HepG2 (cell line): ENCODE measurements around the gene SPAAR. TPM values are rescaled to one million over a fixed set of nuclear protein-coding genes. Genes with fewer than 3 reads are reported as not detected.

Experiments
- ATAC-seq: fragments of 200-7000 bp; cut with Tn5 transposase; 3 replicates; pipeline ENCODE4 v1.9.1; 2020; ENCODE audit warnings: mild to moderate bottlenecking, moderate library complexity
- BruUV-seq: library from RNA; stranded (reverse); fragments of 400-500 nt; replicated peaks from 2 replicates; lab custom pipeline; 2021; lab: Mats Ljungman, UMichigan
- CTCF ChIA-PET: fragments of 300-600 bp; formaldehyde crosslinking; extraction: SDS; loops from one replicate; lab custom pipeline; 2021; ENCODE audit warnings: low total read pairs, inconsistent platforms, low intra/inter-chr PET ratio; lab: Yijun Ruan, JAX
- POLR2A ChIA-PET: fragments of 350-600 bp; sonication (Branson Sonifier 250); formaldehyde crosslinking; loops from one replicate; lab custom pipeline; 2020; ENCODE audit warnings: antibody characterized with exemption, inconsistent platforms; lab: Yijun Ruan, JAX
- DNase-seq: peaks from one replicate; pipeline ENCODE4 v3.0.0-alpha.2; 2015; ENCODE audit warnings: low spot score
- FAIRE-seq: peaks from 3 replicates; lab custom pipeline; 2011; peaks lifted over from hg19 to GRCh38; lab: Jason Lieb, UNC
- H2AFZ ChIP-seq: one replicate; pipeline ENCODE4 v1.6.1; 2011; ENCODE audit warnings: low read length, inconsistent platforms
- H3K27ac ChIP-seq: fragments of 300-600 bp; 3 replicates; pipeline ENCODE4 v1.8.0; 2011; ENCODE audit warnings: mixed run types, mild to moderate bottlenecking, mixed read lengths, low read length, inconsistent platforms; ENCODE audit not compliant: insufficient read depth; ENCODE audit errors: extremely low read length
- H3K27me3 ChIP-seq, 2 experiments: fragments of 200-600 bp in 1 of 2; 2 replicates in 1 of 2; 3 replicates in 1 of 2; pipeline versions ENCODE4 v1.6.0 to v1.8.0; 2011; ENCODE audit warnings: low read length in 2 of 2, mild to moderate bottlenecking in 2 of 2, moderate library complexity in 2 of 2, inconsistent platforms in 1 of 2; ENCODE audit not compliant: insufficient read depth in 2 of 2, control insufficient read depth in 1 of 2
- H3K36me3 ChIP-seq, 2 experiments: fragments of 200-600 bp in 1 of 2; replicated peaks in 1 of 2; 2 replicates in 1 of 2; 3 replicates in 1 of 2; pipeline versions ENCODE4 v1.5.1 to v1.8.0; 2011; ENCODE audit warnings: low read length in 2 of 2, inconsistent platforms in 1 of 2; ENCODE audit not compliant: insufficient read depth in 2 of 2, control insufficient read depth in 1 of 2
- H3K4me1 ChIP-seq: 2 replicates; pipeline ENCODE4 v1.5.1; 2012; ENCODE audit warnings: low read length, inconsistent platforms; ENCODE audit not compliant: insufficient read depth
- H3K4me2 ChIP-seq: 2 replicates; pipeline ENCODE4 v1.6.0; 2011; ENCODE audit warnings: low read depth, low read length, inconsistent platforms
- H3K4me3 ChIP-seq, 3 experiments: fragments of 200-600 bp in 1 of 3; sonication (generic), shearing (Covaris generic) in 1 of 3; replicated peaks in 1 of 3; 2 replicates each; pipeline ENCODE4 v1.5.1; 2011 to 2016; ENCODE audit warnings: low read length in 3 of 3, inconsistent platforms in 2 of 3, low read depth in 2 of 3, mild to moderate bottlenecking in 2 of 3, control low read depth in 1 of 3, mixed read lengths in 1 of 3; ENCODE audit not compliant: insufficient read depth in 1 of 3
- H3K79me2 ChIP-seq: one replicate; pipeline ENCODE4 v1.6.1; 2011; ENCODE audit warnings: low read length, inconsistent platforms; ENCODE audit not compliant: insufficient read depth
- H3K9ac ChIP-seq: 2 replicates; pipeline ENCODE4 v1.6.0; 2011; ENCODE audit warnings: mild to moderate bottlenecking, low read depth, low read length, inconsistent platforms; ENCODE audit not compliant: insufficient read depth
- H3K9me3 ChIP-seq: 2 replicates; pipeline ENCODE4 v1.5.1; 2012; ENCODE audit warnings: mild to moderate bottlenecking, low read length
- H4K20me1 ChIP-seq: 2 replicates; pipeline ENCODE4 v1.6.0; 2011; ENCODE audit warnings: inconsistent platforms, mild to moderate bottlenecking, low read length, moderate library complexity; ENCODE audit not compliant: insufficient read depth
- CTCF ChIP-seq: sonication (generic); formaldehyde crosslinking; IDR thresholded peaks from 2 replicates; pipeline ENCODE4 v1.5.0; 2020; ENCODE audit warnings: mild to moderate bottlenecking, missing genetic modification reagents, moderate library complexity
- HNF4G ChIP-seq, 2 experiments: sonication (generic) in 1 of 2; formaldehyde crosslinking in 1 of 2; IDR thresholded peaks; 2 replicates each; pipeline versions ENCODE4 v1.4.0 to v1.6.1; 2011 to 2020; ENCODE audit warnings: borderline replicate concordance in 2 of 2, low read depth in 2 of 2, mild to moderate bottlenecking in 2 of 2, low read length in 1 of 2, missing genetic modification reagents in 1 of 2, moderate library complexity in 1 of 2
- KMT2A ChIP-seq: sonication (generic); formaldehyde crosslinking; IDR thresholded peaks from 2 replicates; pipeline ENCODE4 v1.4.0; 2020; ENCODE audit warnings: missing genetic modification reagents
- MYNN ChIP-seq: sonication (generic); formaldehyde crosslinking; IDR thresholded peaks from 2 replicates; pipeline ENCODE4 v1.4.0; 2020; ENCODE audit warnings: mild to moderate bottlenecking, low read depth, missing genetic modification reagents
- NFAT5 ChIP-seq: sonication (generic); formaldehyde crosslinking; IDR thresholded peaks from 2 replicates; pipeline ENCODE4 v1.4.0; 2020; ENCODE audit warnings: missing genetic modification reagents
- PLSCR1 ChIP-seq: sonication (generic); formaldehyde crosslinking; IDR thresholded peaks from 2 replicates; pipeline ENCODE4 v1.5.0; 2020; ENCODE audit warnings: missing genetic modification reagents, mild to moderate bottlenecking, borderline replicate concordance
- PRDM4 ChIP-seq: sonication (generic); formaldehyde crosslinking; IDR thresholded peaks from 2 replicates; pipeline ENCODE4 v1.9.0; 2021; ENCODE audit warnings: missing genetic modification reagents, borderline replicate concordance
- SATB2 ChIP-seq: sonication (generic); formaldehyde crosslinking; IDR thresholded peaks from 2 replicates; pipeline ENCODE4 v1.5.0; 2020; ENCODE audit warnings: missing genetic modification reagents
- SSRP1 ChIP-seq: IDR thresholded peaks from 2 replicates; pipeline ENCODE4 v1.6.1; 2016; ENCODE audit warnings: control low read depth
- TFAP4 ChIP-seq: sonication (generic); IDR thresholded peaks from 2 replicates; pipeline ENCODE4 v1.6.1; 2016; ENCODE audit warnings: low read depth, borderline replicate concordance
- ZFY ChIP-seq: sonication (generic); formaldehyde crosslinking; IDR thresholded peaks from 2 replicates; pipeline ENCODE4 v1.4.0; 2020; ENCODE audit warnings: missing genetic modification reagents
- ZNF12 ChIP-seq: sonication (generic); formaldehyde crosslinking; IDR thresholded peaks from 2 replicates; pipeline ENCODE4 v1.5.0; 2020; ENCODE audit warnings: missing genetic modification reagents
- ZNF672 ChIP-seq: sonication (generic); formaldehyde crosslinking; IDR thresholded peaks from 2 replicates; pipeline ENCODE4 v1.8.1; 2022; ENCODE audit warnings: missing genetic modification reagents
- WGBS: methylation state at CpG from one replicate; pipeline ENCODE4 v1.1.6; 2017; ENCODE audit warnings: low lambda C conversion rate; 5-methylcytosine and 5-hydroxymethylcytosine counted together
- in situ Hi-C: cut with HindIII; loops from 2 replicates; pipeline ENCODE4 v1.10.0; 2017; ENCODE audit warnings: low pct_unique_long_range_greater_than_20kb; ENCODE audit not compliant: extremely low pct_ligation_motif_present
- intact Hi-C: fragments of 100-400 bp; cut with micrococcal nuclease; formaldehyde crosslinking; loops from one replicate; pipeline ENCODE4 v1.10.0; 2022; ENCODE audit not compliant: unreplicated experiment
- polyA plus RNA-seq, 8 experiments: library from polyadenylated mRNA; depleted of rRNA in 3 of 8; stranded (reverse) in 7 of 8; unstranded in 1 of 8; fragments of >200 nt; fragmentation: Illumina TruSeq in 4 of 8; extraction: Trizol in 4 of 8; gene quantifications; 2 replicates each; pipeline versions ENCODE4 v1.2.1 to v1.2.3, GENCODE V29; 2011 to 2016; ENCODE audit warnings: low read depth in 4 of 8, missing spikeins in 1 of 8, mixed read lengths in 1 of 8; ENCODE audit not compliant: insufficient read depth in 1 of 8
- total RNA-seq, 5 experiments: library from RNA; depleted of rRNA; stranded (reverse); fragments of >200 nt; fragmentation: Illumina TruSeq; extraction: Trizol; gene quantifications; 2 replicates each; pipeline ENCODE4 v1.2.3, GENCODE V29; 2016; ENCODE audit warnings: low read depth in 1 of 5

Gene SPAAR
- total and polyA plus RNA-seq, 2 of the 13 experiments (the other 11 are each of a cell fraction or from before 2014, with no cell fraction given), result 0.07 TPM; not detected in 1

- no TSS peak for BruUV-seq
- Histone ChIP-seq H3K27me3 (0 out of 5 replicates have a peak, but pooled peaks cover 0 to 3% of the 10 kb centered on the region in 2 experiments), H3K36me3 (no peaks in the 10 kb centered on the region), H3K9me3 (no peaks in the 10 kb centered on the region), H3K4me2 (no peak overlapping the region), H3K79me2 (no peaks in the 10 kb centered on the region), H3K4me1 (peaks cover 7% of the 10 kb centered on the region), H3K4me3 (no peak overlapping the region), H3K27ac (no peak overlapping the region), H4K20me1 (no peaks in the 10 kb centered on the region), H2AFZ (no peak overlapping the region), H3K9ac (no peak overlapping the region)
- ATAC-seq (no peak), DNase-seq (no peak), FAIRE-seq (no peak)
- WGBS, result 75% methylated on average over 3 of the region's 3 CpGs
- intact Hi-C loops, result no loop called here
- in situ Hi-C loops, result no loop called here
- POLR2A ChIA-PET, result no interaction called here
- CTCF ChIA-PET, result no interaction called here
- TF ChIP-seq MYNN (CRISPR knock-in tag), result no peak
- no peak for TF ChIP-seq NFAT5 (CRISPR knock-in tag)
- no peak for TF ChIP-seq SSRP1 (CRISPR knock-in tag)
- no peak for TF ChIP-seq HNF4G (IDR thresholded peaks at IDR 0.05; ENCODE audit: borderline replicate concordance, low read depth, low read length)
- no peak for TF ChIP-seq HNF4G (CRISPR knock-in tag; IDR thresholded peaks at IDR 0.05; ENCODE audit: borderline replicate concordance, low read depth)
- TF ChIP-seq ZFY (CRISPR knock-in tag), result no peak
- no peak for TF ChIP-seq SATB2 (CRISPR knock-in tag)
- no peak for TF ChIP-seq ZNF672 (CRISPR knock-in tag)
- no peak for TF ChIP-seq CTCF (CRISPR knock-in tag)
- no peak for TF ChIP-seq ZNF12 (CRISPR knock-in tag)
- no peak for TF ChIP-seq TFAP4
- no peak for TF ChIP-seq KMT2A (CRISPR knock-in tag)
- no peak for TF ChIP-seq PRDM4 (CRISPR knock-in tag)
- TF ChIP-seq PLSCR1, result no peak
Observed at GRCh38 chr9:35932735-35933134, 23.4 kb downstream of the SPAAR start.
